ENCODE measurements around the gene LMNA.
"Not testable (repeated sequence)": the region's sequence is repeated elsewhere in the genome, so short reads cannot be mapped to it uniquely, and the experiment has no call there.

Gene LMNA

DNA sequence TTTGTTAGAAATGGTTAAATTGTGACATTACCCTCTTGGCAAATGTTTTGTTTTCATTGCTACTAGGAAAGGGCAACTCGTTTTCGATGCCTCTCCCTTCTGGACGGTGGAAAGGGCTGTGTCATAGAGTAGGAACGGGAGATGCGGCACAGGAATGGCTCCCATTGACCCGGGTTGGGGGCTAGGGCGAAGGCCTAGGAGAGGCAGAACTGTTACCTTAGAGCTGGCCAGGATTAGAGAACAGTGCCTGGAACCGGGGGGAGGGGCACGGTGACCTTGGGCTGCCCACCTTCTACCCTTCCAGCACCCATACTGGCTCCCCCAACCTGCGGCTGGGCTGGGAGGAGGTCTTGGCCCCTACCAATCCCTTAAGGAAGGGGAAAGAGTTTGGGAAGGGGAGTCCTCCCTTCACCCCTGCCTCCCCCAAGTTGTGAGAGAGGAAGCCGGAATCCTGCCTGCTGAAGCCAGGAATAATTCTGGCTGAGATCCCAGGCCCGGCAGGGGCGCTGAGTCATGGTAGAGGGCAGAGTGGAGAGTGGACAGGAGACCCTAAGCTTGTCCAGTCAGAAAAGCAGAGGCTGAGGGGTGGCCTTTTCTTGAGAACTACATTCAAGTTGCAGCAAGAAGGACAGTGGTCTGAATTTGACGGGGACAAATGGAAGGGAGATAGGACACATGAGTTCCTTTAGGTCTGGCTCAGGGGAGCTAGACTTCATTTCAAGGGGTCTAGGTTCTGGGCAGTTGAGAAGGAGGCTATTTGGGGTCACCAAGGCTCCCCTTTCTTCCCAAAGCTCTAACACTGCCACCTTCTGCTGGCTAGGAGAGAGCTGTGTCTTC is 8.2 kb downstream of the LMNA start:
- DNase-seq = no peak

DNA sequence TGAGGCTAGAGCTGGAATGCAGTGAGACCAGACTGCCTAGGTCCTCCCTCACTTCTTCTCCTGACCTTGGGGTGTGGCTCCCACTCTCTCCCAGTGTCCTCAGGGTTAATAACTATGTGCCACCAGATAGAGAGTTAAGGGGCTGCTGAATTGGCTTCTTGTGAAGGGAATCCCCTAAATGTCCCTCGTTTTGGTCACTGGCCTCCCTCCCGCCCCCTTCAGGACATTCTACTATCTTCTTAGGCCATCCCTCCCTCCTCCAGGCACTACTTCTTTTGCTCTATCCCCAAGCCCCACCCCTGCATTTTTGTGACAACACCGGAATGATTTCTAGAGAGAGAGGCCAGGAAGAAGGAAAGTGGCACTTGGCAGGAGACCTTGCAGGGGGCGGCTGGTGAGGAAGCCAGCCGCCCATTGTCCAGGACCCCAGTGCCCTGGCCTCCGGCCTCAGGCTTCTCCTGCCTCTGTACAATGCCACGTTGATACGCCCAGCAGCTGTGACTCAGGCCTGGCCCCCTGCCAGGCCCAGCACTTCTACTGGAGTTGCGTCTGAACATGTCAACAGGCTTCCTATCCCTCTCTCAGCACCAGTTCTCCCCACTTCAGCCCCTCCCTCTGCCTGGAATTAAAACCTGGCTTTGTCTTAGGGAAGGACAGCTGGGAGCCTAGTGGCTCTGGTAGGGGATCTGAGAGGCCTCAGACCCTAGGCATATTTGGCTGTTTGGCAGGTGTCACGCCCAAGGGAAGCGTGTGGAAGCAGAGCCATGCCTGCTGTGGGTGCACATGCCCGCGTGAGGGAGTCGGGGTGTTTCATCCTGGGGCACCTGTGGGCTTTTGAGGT is 9.1 kb downstream of the LMNA start:
- DNase-seq = peak; percentile 80

DNA sequence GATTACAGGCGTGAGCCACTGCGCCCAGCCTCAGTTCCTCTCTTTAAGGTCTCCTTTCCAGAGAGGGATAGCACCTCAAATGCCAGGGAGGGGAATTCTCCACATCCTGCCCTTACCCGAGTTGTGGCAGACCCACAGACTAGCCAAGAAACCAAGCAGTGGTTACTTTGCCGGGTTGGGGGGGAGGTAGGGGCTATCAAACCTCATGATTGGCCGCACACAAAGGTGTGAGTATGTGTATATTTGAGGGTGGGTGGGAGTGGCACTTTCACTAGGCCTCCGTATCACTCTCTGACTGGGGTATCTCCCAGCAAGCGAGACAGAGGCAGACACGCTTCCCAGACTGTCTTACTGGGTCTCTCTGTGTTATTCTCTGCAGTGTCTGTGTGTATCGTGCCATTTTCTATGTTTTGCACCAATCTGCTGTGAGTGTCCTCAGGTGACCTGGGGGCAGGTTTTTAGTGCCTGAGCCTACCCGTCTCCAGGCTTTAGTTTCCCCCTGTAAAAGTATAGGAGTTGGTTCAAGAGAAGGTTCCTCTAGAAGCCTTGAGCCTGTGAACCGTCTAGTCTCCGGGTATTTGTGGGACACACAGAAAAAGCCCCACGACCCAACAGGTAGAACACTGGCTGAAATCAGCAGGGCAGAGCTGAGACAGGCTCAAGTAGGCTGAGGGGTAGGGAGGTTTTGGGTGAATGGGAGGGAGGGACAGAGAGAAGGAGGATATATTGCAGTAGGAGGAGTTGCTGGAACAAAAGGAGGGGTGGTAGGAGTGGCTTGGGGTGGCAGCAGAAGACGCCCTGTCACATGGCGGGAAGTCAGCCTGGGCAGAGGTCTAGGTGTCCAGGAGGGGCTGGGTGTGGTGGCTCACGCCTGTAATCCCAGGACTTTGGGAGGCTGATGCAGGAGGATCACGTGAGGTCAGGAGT is 10.3 kb downstream of the LMNA start:
- DNase-seq = no peak

DNA sequence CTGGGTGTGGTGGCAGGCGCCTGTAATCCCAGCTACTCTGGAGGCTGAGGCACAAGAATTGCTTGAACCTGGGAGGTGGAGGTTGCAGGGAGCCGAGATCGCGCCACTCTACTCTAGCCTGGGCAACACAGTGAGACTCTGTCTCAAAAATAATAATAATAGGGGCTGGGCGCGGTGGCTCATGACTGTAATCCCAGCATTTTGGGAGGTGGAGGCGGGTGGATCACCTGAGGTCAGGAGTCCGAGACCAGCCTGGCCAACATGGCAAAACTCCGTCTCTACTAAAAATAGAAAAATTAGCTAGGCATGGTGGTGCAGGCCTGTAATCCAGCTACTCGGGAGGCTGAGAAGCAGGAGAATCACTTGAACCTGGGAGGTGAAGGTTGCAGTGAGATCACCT is 11.0 kb downstream of the LMNA start:
- not testable (repeated sequence) for DNase-seq

DNA sequence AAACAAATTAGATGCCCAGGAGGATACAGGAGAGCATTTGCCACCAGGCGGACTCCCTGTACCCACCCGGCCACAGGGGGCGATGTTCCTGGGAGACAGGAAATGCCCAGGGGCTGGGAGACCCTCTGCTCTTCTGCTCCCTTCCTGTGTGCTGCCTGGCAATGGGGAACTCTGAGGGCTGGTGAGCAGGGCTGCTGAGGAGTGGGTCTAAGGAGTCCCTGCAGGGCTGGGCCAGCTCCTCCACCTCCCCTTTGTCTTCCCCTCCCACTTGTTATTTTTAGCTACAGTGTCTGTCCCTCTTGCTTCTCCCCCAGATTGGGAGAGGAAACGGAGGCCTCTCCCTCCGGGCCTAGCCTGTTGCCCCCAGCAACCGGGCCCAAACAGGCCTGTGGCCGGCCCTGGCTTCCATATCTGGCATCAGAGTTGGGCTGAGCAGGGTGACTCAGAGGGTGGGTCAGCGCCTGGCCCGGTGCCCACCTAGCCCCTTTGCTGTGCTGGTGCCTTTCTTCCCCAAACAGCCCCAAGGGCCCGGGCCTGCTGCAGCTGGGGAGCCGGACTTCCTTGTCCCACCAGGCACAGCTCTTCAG is 11.6 kb downstream of the LMNA start:
- no peak for DNase-seq

DNA sequence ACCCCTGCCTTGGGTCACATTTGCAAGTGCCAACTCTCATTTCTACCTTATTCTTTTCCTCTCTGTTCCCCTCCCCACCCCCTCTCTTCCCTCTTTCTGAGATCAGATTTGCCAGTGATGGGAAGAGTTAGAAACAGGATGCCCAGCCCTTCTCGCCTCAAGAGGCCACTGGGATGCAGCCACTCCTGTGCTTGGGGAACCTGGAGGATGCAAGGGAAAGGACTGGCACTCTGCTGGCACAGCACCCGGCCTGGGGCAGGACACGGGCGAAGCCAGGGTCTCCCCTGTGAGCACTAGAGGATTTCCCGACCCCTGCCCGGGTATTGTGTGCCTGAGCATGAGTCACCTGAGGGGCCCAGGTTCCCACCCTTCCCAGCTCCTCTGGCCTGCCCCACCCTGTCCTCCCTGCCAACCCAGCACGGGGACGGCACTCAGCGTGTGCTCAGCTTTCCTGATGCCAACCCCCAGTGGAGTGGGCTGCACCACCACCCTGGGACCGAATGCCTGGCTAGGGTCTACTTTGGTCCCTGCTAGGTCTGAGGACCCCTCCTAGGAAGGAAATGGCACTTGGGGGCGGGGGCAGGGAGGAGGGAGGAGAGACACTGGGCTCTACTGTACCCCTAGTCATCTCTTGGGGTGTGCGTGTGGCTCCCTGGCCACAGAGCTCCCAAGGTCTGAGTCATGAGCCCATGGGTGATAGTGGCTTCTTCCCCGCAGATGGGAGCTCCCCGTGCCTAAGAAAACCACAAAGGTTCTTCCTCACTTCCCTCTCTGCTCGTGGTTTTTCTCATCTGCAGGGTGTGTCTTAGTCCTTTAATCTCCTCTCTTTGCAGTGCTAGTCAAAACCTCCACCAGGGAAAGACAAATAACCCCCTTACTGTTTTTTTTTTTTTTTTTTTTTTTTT is 12.4 kb downstream of the LMNA start:
- DNase-seq = no peak

DNA sequence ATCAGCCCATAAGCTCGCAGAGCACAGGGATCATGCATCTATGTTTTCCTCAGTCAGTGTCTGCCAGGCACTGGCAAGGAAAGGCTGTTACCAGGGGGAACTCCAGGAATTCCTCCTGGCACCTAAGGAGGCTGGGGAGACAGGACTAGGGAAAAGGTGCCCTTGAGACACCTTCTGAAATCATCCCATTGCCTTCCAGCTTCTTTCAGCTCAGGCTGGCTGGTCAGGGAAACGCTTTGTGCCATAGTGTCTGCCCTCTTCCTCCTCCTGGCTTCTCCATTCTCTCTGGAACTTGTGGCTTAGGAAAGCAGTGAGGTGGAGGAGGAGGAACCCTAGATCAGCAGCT is 13.8 kb downstream of the LMNA start:
- DNase-seq = no peak

DNA sequence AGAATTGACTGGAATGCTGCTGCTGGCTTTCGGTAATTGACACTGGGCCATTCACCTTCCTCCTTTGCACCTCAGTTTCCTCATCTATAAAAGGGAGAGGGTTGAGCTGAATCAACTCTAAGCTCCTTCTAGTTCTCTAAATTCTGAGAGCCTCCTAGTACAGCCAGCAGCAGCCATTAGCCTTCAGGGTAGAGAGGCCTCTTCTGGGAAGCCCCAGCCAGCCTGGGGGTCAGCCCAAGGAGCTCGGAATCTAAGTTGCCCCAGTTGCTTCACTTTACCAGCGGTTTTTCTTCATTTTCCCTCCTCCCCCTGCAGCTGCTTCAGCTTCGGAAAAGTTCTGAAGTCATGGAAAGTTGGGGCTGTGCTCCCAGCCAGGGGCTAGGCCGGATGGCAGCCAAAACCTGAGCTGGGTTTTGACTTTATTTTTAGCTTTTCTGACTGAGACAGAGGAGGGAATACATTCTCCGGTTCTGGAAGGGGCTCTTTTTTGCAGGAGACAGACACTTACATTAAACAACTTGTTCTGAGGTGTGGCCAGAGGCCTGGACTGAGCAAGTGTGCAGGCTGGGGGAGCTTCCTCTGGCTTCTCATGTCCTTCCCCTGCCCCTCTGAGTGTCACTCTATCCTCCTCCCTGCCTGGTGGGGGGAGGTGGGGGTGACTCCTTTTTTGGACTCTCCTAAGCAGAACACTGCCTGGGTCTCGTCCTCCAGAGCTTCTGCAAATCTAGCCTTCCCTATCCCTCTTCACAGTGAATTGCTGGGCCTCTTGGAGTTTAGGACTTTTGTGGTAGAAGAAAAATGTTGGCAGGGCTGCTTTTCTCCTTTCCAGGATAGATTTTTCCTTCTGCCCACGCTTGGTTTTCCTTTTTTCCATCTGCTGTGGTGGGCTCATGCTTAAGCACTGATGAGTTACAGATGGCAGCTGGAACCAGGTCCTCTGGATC is 14.4 kb downstream of the LMNA start:
- no peak for DNase-seq

DNA sequence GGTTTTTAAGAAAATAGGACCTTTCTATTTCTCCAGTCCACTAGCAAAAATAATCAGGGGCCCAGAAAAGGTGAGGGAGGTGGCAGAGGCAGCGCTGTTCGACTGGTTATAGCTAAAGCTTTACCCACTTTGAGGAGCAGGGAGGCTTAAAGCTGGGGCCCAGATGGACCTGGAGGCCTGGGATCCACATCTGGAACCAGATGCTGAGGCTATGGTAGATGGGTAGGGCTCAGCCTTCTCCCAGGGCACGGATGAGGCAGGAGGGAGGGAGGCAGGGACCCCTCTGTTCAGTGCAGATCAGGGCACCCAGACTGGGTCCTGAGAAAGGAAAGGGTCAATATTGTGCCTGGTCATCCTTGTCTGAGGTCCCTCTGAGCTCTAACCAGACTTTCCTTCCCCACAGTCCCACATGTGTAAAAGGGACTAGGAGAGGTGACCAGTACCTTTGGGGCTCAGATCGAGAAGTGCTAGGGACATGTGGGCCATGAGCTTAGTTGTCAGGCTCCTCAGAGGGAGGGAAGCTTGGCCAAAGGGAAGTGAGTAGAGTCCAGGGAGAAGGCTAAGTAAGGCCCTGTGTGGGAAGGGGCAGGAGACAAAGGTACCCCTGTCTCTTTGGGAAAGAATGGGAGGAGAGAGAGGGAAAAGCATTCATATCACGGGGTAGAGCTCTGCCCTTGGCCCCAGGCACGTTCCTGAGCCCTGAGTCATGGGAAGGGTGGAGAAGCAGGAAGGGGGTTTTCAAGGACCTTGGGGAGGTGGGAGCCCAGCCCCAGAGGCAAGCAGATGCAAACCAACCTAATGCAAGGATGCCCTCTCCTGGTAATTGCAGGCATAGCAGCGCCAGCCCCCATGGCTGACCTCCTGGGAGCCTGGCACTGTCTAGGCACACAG is 15.4 kb downstream of the LMNA start:
- DNase-seq = peak; percentile 12

DNA sequence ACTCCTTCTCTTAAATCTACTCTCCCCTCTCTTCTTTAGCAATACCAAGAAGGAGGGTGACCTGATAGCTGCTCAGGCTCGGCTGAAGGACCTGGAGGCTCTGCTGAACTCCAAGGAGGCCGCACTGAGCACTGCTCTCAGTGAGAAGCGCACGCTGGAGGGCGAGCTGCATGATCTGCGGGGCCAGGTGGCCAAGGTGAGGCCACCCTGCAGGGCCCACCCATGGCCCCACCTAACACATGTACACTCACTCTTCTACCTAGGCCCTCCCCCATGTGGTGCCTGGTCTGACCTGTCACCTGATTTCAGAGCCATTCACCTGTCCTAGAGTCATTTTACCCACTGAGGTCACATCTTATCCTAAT is 16.0 kb downstream of the LMNA start:
- DNase-seq = no peak

DNA sequence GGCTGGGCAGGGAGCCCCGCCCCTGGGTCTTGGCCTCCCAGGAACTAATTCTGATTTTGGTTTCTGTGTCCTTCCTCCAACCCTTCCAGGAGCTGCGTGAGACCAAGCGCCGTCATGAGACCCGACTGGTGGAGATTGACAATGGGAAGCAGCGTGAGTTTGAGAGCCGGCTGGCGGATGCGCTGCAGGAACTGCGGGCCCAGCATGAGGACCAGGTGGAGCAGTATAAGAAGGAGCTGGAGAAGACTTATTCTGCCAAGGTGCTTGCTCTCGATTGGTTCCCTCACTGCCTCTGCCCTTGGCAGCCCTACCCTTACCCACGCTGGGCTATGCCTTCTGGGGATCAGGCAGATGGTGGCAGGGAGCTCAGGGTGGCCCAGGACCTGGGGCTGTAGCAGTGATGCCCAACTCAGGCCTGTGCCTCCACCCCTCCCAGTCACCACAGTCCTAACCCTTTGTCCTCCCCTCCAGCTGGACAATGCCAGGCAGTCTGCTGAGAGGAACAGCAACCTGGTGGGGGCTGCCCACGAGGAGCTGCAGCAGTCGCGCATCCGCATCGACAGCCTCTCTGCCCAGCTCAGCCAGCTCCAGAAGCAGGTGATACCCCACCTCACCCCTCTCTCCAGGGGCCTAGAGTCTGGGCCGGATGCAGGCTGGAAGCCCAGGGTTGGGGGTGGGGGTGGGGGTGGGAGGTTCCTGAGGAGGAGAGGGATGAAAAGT is 20.4 kb downstream of the LMNA start:
- no peak for DNase-seq

DNA sequence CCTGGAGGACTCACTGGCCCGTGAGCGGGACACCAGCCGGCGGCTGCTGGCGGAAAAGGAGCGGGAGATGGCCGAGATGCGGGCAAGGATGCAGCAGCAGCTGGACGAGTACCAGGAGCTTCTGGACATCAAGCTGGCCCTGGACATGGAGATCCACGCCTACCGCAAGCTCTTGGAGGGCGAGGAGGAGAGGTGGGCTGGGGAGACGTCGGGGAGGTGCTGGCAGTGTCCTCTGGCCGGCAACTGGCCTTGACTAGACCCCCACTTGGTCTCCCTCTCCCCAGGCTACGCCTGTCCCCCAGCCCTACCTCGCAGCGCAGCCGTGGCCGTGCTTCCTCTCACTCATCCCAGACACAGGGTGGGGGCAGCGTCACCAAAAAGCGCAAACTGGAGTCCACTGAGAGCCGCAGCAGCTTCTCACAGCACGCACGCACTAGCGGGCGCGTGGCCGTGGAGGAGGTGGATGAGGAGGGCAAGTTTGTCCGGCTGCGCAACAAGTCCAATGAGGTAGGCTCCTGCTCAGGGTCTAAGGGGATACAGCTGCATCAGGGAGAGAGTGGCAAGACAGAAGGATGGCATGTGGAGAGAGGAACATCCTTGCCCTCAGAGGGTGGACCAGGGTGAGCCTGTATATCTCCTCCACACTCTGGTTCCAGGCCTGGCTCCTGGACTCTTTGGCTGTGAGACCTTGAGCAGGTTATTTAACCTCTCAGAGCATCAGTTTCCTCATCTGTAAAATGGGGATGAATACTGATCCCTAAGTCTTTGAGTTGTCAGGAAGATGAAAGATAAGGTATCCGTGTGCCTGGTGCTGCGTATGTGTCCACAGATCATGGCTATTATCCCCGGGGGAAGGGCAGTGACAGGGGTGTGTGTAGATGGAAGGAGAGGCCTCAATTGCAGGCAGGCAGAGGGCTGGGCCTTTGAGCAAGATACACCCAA is 21.7 kb downstream of the LMNA start:
- no peak for DNase-seq

DNA sequence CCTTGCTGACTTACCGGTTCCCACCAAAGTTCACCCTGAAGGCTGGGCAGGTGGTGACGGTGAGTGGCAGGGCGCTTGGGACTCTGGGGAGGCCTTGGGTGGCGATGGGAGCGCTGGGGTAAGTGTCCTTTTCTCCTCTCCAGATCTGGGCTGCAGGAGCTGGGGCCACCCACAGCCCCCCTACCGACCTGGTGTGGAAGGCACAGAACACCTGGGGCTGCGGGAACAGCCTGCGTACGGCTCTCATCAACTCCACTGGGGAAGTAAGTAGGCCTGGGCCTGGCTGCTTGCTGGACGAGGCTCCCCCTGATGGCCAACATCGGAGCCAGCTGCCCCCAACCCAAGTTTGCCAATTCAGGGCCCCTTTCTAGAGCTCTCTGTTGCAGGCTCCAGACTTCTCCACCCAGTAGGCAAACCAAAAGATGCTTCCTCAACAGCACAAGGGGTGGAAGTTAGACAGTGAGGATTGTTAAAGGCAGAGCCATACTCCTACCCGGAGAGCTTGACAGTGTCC is 22.5 kb downstream of the LMNA start:
- DNase-seq = no peak

DNA sequence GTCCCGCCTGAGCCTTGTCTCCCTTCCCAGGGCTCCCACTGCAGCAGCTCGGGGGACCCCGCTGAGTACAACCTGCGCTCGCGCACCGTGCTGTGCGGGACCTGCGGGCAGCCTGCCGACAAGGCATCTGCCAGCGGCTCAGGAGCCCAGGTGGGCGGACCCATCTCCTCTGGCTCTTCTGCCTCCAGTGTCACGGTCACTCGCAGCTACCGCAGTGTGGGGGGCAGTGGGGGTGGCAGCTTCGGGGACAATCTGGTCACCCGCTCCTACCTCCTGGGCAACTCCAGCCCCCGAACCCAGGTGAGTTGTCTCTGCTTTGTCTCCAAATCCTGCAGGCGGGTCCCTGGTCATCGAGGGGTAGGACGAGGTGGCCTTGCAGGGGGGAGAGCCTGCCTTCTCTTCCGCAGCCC is 24.0 kb downstream of the LMNA start:
- DNase-seq = no peak

DNA sequence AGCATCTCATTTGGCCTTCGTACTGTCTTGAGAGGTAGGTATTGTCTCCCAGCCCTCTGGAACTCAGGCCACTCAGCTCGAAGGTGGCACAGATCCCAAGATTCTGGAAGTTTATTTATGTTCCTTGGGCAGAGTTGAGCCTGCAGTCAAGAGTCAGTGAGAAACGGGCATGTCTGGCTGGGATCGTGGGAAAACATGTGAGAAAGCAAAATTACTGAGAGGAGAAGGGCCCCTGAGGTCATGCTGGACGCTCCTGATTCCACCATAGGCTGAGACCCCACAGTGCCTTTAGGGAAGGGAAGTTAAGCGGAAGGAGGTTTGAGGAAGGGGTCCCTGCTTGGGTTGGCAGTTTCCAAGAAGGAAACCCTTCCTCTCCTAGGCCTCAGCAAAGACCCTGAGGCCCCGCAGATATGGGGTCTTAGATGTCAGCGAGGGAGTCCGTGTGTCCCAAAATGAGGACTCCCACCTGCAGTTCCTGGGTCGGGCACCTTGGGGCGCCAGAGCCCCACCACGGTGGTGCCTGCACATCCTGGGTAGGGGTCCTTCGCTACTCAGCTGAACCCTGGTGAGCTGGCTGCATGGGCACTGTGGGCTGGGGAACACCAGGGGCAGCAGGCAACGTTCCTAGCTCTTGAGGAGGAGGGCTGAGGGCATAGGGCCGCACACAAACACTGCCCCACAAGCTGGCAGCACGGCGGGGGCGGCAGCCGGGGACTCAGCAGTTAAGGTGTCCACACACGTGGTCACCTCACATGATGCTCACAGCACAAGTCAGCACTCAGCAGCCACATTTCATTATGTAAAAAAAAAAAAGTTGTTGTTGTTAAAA is 26.6 kb downstream of the LMNA start:
- no peak for DNase-seq

DNA sequence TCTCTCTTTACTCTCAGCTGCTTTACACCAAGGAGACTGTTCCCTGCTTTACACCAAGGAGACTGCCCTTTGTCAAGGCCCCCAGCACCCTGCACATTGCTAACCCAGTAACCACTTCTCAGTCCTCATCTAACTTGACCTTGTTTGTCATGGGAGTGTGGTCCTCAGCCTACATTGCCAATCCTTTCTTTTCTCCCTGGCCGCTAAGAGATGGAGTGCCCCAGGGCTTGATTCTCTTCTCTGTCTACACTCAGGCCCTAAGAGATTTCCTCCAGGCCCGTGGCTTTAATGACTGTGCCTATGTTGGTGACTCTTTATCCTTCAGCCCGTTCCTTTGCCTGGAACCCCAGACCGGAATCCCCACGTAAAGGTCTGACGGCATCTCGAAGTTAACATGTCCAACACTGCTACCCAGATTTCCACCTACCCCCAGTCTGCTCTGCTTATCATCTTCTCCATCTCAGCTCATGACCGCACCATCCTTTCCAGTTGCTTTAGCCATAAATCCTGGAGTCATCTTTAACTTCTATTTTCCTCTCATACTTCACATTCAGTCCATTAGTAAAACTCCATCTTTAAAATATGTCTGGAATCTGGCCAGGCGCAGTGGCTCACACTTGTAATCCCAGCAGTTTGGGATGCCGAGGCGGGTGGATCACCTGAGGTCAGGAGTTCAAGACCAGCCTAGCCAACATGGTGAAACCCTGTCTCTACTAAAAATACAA is 29.4 kb downstream of the LMNA start:
- no peak for DNase-seq
